Mesenchymal stem cell (in vitro differentiated cells and primary cell): ENCODE measurements around the gene SPRR2D.
"Not testable (repeated sequence)": the region's sequence is repeated elsewhere in the genome, so short reads cannot be mapped to it uniquely, and the experiment has no call there.

ENCODE experiments used
- DNase-seq: peaks from one replicate; pipeline ENCODE4 v3.0.0-alpha.2; 2013
- H2AFZ ChIP-seq: one replicate; pipeline ENCODE4 v1.6.1; 2013; ENCODE audit warnings: low read depth, mild to moderate bottlenecking, control low read depth, inconsistent platforms, low read length, moderate library complexity
- H2AK5ac ChIP-seq: 2 replicates; pipeline ENCODE4 v1.6.1; 2013; ENCODE audit warnings: low read length, moderate library complexity, mild to moderate bottlenecking, inconsistent platforms; ENCODE audit not compliant: severe bottlenecking
- H2BK120ac ChIP-seq: one replicate; pipeline ENCODE4 v1.6.1; 2013; ENCODE audit warnings: low read depth, mild to moderate bottlenecking, inconsistent platforms, low read length, moderate library complexity
- H2BK12ac ChIP-seq, 2 experiments: one replicate each; pipeline ENCODE4 v1.6.1; 2013; ENCODE audit warnings: inconsistent platforms in 2 of 2, low read length in 2 of 2, mild to moderate bottlenecking in 2 of 2, moderate library complexity in 2 of 2, control low read depth in 1 of 2
- H2BK15ac ChIP-seq: one replicate; pipeline ENCODE4 v1.6.1; 2013; ENCODE audit warnings: mild to moderate bottlenecking, low read depth, inconsistent platforms; ENCODE audit not compliant: poor library complexity, severe bottlenecking
- H2BK5ac ChIP-seq: 2 replicates; pipeline ENCODE4 v1.6.1; 2013; ENCODE audit warnings: low read depth, mild to moderate bottlenecking, low read length, control low read depth, inconsistent platforms; ENCODE audit not compliant: poor library complexity, severe bottlenecking
- H3K14ac ChIP-seq, 2 experiments: one replicate each; pipeline ENCODE4 v1.6.1; 2013; ENCODE audit warnings: inconsistent platforms in 2 of 2, low read length in 2 of 2, control low read depth in 1 of 2, mild to moderate bottlenecking in 1 of 2, moderate library complexity in 1 of 2
- H3K18ac ChIP-seq, 2 experiments: one replicate each; pipeline ENCODE4 v1.6.1; 2013; ENCODE audit warnings: inconsistent platforms in 2 of 2, low read length in 2 of 2, control low read depth in 1 of 2, low read depth in 1 of 2, mild to moderate bottlenecking in 1 of 2
- H3K23ac ChIP-seq, 2 experiments: one replicate each; pipeline ENCODE4 v1.6.1; 2013; ENCODE audit warnings: inconsistent platforms in 2 of 2, low read length in 2 of 2, mild to moderate bottlenecking in 2 of 2, moderate library complexity in 2 of 2, control low read depth in 1 of 2
- H3K27ac ChIP-seq: 2 replicates; pipeline ENCODE4 v1.5.1; 2013; ENCODE audit warnings: mild to moderate bottlenecking, moderate library complexity, low read length, control low read depth, inconsistent platforms; ENCODE audit not compliant: poor library complexity, severe bottlenecking
- H3K27me3 ChIP-seq, 2 experiments: 2 replicates each; pipeline versions ENCODE4 v1.6.1 to v1.7.0; 2013; ENCODE audit warnings: low read length in 2 of 2, mild to moderate bottlenecking in 2 of 2, moderate library complexity in 2 of 2, control low read depth in 1 of 2, inconsistent platforms in 1 of 2; ENCODE audit not compliant: control insufficient read depth in 1 of 2, insufficient read depth in 1 of 2
- H3K36me3 ChIP-seq, 2 experiments: 2 replicates each; pipeline versions ENCODE4 v1.6.1 to v1.7.0; 2013; ENCODE audit warnings: low read length in 2 of 2, control low read depth in 1 of 2, inconsistent platforms in 1 of 2, low read depth in 1 of 2, mild to moderate bottlenecking in 1 of 2; ENCODE audit not compliant: insufficient read depth in 2 of 2, control insufficient read depth in 1 of 2
- H3K4ac ChIP-seq, 2 experiments: one replicate each; pipeline ENCODE4 v1.6.1; 2013; ENCODE audit warnings: inconsistent platforms in 2 of 2, low read length in 2 of 2, mild to moderate bottlenecking in 2 of 2, moderate library complexity in 2 of 2, control low read depth in 1 of 2, low read depth in 1 of 2
- H3K4me1 ChIP-seq: 2 replicates; pipeline ENCODE4 v1.6.1; 2013; ENCODE audit warnings: low read depth, low read length, control low read depth; ENCODE audit not compliant: control insufficient read depth, insufficient read depth
- H3K4me2 ChIP-seq: 2 replicates; pipeline ENCODE4 v1.6.1; 2013; ENCODE audit warnings: low read length, mild to moderate bottlenecking, inconsistent platforms; ENCODE audit not compliant: poor library complexity, severe bottlenecking
- H3K4me3 ChIP-seq, 2 experiments: 2 replicates each; pipeline versions ENCODE4 v1.5.1 to v1.7.0; 2013; ENCODE audit warnings: low read length in 2 of 2, mild to moderate bottlenecking in 2 of 2, control low read depth in 1 of 2, low read depth in 1 of 2; ENCODE audit not compliant: insufficient read depth in 1 of 2
- H3K79me1 ChIP-seq: replicated peaks from 2 replicates; pipeline ENCODE4 v1.6.1; 2013; ENCODE audit warnings: mild to moderate bottlenecking, control low read depth, low read length, inconsistent platforms; ENCODE audit not compliant: poor library complexity, severe bottlenecking
- H3K9ac ChIP-seq: 2 replicates; pipeline ENCODE4 v1.7.0; 2013; ENCODE audit warnings: mild to moderate bottlenecking, low read length, moderate library complexity
- H3K9me3 ChIP-seq: 2 replicates; pipeline ENCODE4 v1.7.0; 2013; ENCODE audit warnings: mild to moderate bottlenecking, low read length; ENCODE audit not compliant: control insufficient read depth
- H4K8ac ChIP-seq: one replicate; pipeline ENCODE4 v1.6.1; 2013; ENCODE audit warnings: inconsistent platforms, mild to moderate bottlenecking, low read length, moderate library complexity
- H4K91ac ChIP-seq: one replicate; pipeline ENCODE4 v1.6.1; 2013; ENCODE audit warnings: mild to moderate bottlenecking, low read length, inconsistent platforms
- WGBS: methylation state at CpG from one replicate; pipeline ENCODE4 v1.1.7; 2013; ENCODE audit warnings: mixed read lengths; 5-methylcytosine and 5-hydroxymethylcytosine counted together

SPRR2D gene

DNA sequence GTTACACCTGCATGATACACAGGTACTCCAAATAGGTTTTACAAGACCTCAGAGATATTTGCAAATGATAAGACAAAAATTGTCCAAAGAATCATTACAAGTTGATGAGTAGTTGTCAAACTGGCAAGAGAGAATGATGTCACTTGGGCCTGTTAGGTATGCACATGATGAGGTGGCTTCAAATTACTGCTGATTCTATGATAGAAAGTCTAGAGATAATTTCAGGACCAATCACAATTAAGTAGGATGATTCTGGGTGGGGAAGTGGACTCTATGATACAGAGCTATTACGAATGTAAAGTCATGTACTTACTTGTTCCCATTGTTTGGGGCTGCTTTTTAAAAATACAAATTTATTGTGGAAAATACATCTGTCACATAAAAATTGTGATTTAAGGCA lies 15.1 kb downstream of the SPRR2D start:
- H2BK5ac ChIP-seq = no peak overlapping the region
- H3K4me2 ChIP-seq = no peak overlapping the region
- H2BK12ac ChIP-seq = no peak overlapping the region
- H4K8ac ChIP-seq = no peak overlapping the region
- no peaks in the 10 kb centered on the region for H3K4me1 ChIP-seq
- H3K9me3 ChIP-seq = no peaks in the 10 kb centered on the region
- no peak overlapping the region for H3K27ac ChIP-seq
- no peak overlapping the region for H2BK15ac ChIP-seq
- no CpG with 5 or more reads among the region's 1 CpG for WGBS
- no peak overlapping the region for H2BK120ac ChIP-seq
- no peak overlapping the region for H3K9ac ChIP-seq
- DNase-seq = no peak
- H4K91ac ChIP-seq = no peak overlapping the region
- H3K36me3 ChIP-seq = no peaks in the 10 kb centered on the region
- H3K79me1 ChIP-seq = no peaks in the 10 kb centered on the region
- H3K23ac ChIP-seq = no peak overlapping the region
- no peak overlapping the region for H3K18ac ChIP-seq
- no peak overlapping the region for H3K4ac ChIP-seq
- H3K27me3 ChIP-seq = no peaks in the 10 kb centered on the region
- H2AFZ ChIP-seq = no peak overlapping the region
- no peak overlapping the region for H2AK5ac ChIP-seq
- H3K14ac ChIP-seq = no peak overlapping the region
- H3K4me3 ChIP-seq = no peak overlapping the region

DNA sequence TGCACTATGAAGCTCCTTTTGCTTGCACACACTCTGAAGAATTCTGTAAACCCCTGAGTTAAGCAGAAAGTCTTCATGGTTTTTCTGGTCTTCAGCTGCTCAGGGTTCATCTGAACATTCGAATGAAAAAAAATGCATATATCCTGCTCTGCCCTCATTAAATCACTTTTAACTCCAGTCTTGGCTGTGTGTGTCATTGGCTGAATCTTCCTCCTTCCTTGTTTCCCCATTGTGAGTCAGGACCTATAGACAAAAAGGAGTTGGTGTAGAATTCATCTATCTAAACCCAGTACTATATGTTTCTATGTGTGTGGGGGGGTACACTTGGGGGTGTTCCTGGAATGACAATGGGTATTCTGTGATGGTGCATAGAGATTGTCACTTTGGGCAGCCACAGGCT lies 16.5 kb downstream of the SPRR2D start:
- Histone ChIP-seq H3K9me3 (no peaks in the 10 kb centered on the region), H3K23ac (no peak overlapping the region), H3K14ac (no peak overlapping the region), H2AK5ac (no peak overlapping the region), H2BK120ac (no peak overlapping the region), H3K4me3 (no peak overlapping the region), H4K8ac (no peak overlapping the region), H3K18ac (no peak overlapping the region), H3K27ac (no peak overlapping the region), H2BK12ac (no peak overlapping the region), H2AFZ (no peak overlapping the region), H3K27me3 (no peaks in the 10 kb centered on the region), H3K79me1 (no peaks in the 10 kb centered on the region), H3K36me3 (no peaks in the 10 kb centered on the region), H3K4ac (no peak overlapping the region), H3K4me2 (no peak overlapping the region), H4K91ac (no peak overlapping the region), H3K9ac (no peak overlapping the region), H3K4me1 (no peaks in the 10 kb centered on the region), H2BK5ac (no peak overlapping the region), H2BK15ac (no peak overlapping the region)
- no CpG with 5 or more reads among the region's 1 CpG for WGBS
- no peak for DNase-seq

DNA sequence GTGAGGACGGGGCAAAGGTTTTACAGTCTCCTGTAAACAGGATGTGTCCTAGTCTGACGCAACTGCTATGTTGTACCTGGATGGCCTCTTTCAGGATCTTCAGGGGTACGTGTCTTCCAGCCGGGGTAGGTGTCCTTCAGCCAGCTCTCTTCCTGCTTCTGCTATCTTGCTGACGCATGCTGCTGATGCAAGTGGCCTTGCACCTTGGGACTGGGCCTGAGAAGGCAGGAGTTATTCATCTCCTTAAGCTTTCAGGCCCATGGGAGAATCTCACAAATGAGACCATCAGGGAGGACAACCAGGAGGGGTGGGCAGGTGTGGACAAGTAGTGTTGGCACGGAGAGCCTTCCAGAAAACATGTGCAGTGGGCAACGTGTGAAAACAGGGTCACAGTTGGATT lies 17.8 kb downstream of the SPRR2D start:
- 68% methylated on average over 7 of the region's 7 CpGs for WGBS
- H3K27ac ChIP-seq = no peak overlapping the region

DNA sequence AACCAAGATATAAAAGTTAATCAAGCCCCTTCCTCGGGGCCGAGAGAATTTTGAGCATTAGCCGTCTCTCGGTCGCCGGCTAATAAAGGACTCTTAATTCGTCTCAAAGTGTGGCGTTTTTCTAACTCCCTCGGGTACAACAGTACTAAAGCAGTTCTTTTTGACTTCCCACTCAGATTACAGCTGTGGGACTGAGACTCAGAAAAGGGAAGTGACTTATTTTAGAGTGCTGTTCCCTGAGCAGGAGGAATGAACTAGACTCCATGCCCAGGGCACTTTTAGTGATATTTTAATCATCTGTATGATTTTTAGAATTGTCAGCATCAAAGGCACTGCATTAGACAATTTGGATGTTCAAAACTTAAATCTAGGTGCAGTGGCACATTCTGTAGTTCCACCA lies 18.6 kb downstream of the SPRR2D start:
- not testable (repeated sequence) for H2BK5ac ChIP-seq, H3K23ac ChIP-seq, H4K91ac ChIP-seq, H2BK15ac ChIP-seq, H3K36me3 ChIP-seq, DNase-seq, H3K4me2 ChIP-seq, H3K9me3 ChIP-seq, H3K18ac ChIP-seq, H2AFZ ChIP-seq, H2BK12ac ChIP-seq, H3K4ac ChIP-seq, H3K4me3 ChIP-seq, H3K14ac ChIP-seq, H3K79me1 ChIP-seq, H3K9ac ChIP-seq, H3K27me3 ChIP-seq, H4K8ac ChIP-seq, H2BK120ac ChIP-seq, H3K4me1 ChIP-seq, H2AK5ac ChIP-seq, H3K27ac ChIP-seq
- WGBS = 90% methylated on average over 7 of the region's 9 CpGs

More for the DNA sequence above, 17.8 kb downstream of the SPRR2D start:
- no peak overlapping the region for H3K4ac ChIP-seq
- H3K9me3 ChIP-seq = no peaks in the 10 kb centered on the region
- no peak overlapping the region for H2BK12ac ChIP-seq
- H3K23ac ChIP-seq = no peak overlapping the region
- no peak overlapping the region for H3K4me3 ChIP-seq
- no peaks in the 10 kb centered on the region for H3K79me1 ChIP-seq
- H4K91ac ChIP-seq = no peak overlapping the region
- DNase-seq = no peak
- no peaks in the 10 kb centered on the region for H3K27me3 ChIP-seq
- H3K9ac ChIP-seq = no peak overlapping the region
- H3K36me3 ChIP-seq = no peaks in the 10 kb centered on the region
- no peak overlapping the region for H2AFZ ChIP-seq
- H2BK5ac ChIP-seq = no peak overlapping the region
- no peak overlapping the region for H2AK5ac ChIP-seq
- no peaks in the 10 kb centered on the region for H3K4me1 ChIP-seq
- no peak overlapping the region for H4K8ac ChIP-seq
- no peak overlapping the region for H2BK15ac ChIP-seq
- H3K18ac ChIP-seq = no peak overlapping the region
- H3K4me2 ChIP-seq = no peak overlapping the region
- H2BK120ac ChIP-seq = no peak overlapping the region
- no peak overlapping the region for H3K14ac ChIP-seq
